Activated CD4-positive, alpha-beta T cell treated with anti-CD3 and anti-CD28 coated beads, Interleukin-2, amount 50 U/mL, for 16 hours (primary cell): ENCODE measurements around the gene TCERG1L.

ENCODE experiments used
- DNase-seq: peaks from one replicate; pipeline ENCODE4 v3.0.0-alpha.2; 2020

The TCERG1L gene

GRCh38 chr10:131314799-131315198 lies 3.3 kb upstream of the TCERG1L start:
- DNase-seq: no peak

DNA sequence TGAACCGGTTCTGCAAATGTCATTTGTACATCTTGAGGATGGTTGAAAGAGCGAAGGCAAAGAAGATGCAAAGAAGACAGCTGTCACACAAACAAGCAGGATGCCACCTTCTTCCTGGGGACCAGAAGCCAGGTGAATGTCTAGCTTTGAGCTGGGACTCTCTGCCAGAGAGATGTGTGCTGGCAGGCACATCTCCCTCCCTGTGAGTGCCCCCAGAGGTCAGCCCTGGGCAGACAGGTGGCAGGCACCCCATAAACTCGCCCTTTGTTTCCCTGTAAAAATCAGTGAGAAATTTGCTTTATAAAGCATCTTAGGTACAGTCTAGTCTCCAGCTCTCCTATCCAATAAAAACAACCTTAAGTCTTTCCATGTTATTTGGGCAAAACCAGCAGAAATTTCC lies 2.6 kb upstream of the TCERG1L start:
- DNase-seq: no peak

- DNase-seq: no peak
Observed at GRCh38 chr10:131313377-131313776, 1.9 kb upstream of the TCERG1L start.

DNA sequence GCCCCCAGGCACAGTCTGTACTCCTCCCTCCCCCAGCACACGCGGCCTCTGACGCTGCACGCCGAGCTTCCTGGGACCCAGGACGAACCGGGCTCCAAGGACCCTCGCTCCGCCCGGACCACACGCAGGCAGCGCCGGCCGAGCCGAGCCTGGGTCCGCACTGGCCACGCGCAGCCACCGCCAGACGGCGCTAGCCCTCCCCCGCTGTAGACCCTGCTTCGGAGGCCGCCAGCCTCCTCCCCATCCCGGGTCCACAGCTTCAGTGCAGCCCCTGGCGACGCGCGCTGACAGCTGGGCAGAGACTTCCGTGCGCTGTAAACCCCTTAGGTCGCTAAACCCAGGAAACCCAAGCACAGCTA lies 936 bp upstream of the TCERG1L start:
- no peak for DNase-seq

DNA sequence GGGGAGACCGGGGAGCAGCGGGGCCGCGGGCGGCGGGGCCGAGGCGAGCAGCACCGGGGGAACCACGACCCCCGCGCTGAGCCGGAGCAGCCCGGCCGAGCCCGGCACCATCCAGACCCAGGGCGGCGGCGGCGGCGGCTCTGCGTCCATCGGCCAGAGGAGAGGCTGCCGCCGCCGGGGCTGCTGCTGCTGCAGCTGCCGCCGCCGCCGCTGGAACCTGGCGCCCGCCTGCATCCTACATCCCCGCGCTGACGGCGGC lies 190 bp downstream of the TCERG1L start:
- DNase-seq: no peak

DNA sequence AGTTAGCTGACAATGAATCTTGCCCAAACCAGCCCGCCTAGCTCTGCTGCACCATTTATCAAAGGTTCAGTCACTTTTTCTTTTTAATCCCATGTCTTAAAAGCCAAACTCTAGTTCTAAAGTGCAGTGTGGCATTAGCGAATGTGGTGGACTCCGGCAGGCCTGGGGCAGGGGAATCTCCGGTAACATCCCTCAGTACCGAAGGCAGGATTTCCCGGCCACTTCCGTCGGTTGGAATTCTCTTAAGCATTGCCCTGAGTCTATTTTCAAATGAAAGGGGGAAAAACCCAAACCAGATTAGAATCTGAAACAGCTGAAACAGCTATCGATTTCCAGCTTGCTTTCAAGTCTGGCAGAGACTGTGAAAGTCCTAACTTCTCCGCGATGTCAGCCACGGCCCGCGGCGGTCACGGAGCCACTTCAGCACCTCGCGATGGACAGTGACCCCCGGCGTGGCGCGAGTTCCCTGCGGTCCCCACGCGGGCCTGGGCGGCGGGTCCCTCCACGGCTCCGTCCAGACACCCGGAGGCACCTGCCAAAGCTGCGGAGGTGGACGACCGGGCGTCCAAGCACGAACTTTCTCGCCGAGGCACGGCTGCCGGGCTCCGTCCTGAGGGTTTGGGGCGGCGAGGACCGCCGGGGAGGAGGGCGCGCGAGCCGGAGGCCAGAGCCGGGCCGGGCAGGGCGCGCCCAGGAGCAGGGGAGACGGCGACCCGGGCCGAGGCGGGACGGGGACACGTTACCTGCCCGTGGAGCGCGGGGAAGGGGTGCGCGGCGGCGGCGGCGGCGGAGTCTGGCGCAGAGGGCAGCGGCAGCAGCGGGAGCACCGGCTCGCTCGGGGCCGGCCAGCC lies 745 bp downstream of the TCERG1L start:
- no peak for DNase-seq

- DNase-seq: no peak
Observed at GRCh38 chr10:131310142-131310541, 1.4 kb downstream of the TCERG1L start.

DNA sequence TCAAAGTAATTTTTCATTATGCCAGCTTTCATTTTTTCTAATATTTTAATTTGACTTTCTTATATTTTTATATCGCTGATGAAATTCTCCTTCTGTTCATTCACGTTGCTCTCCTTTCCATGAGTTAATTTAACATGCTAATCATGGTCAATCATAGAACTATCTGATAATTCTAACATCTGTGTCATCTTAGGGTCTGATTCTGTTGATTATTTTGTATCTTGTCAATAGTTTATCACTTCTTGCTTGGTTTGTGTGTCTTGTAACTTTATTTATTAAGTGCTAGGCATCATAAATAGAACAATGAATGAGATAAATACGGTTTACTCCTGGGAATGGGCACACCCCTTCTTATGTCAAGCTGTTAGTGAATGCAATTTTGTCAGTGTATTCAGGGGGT lies 11.0 kb downstream of the TCERG1L start:
- no peak for DNase-seq

- no peak for DNase-seq
Observed at GRCh38 chr10:131290781-131291180, 20.7 kb downstream of the TCERG1L start.

DNA sequence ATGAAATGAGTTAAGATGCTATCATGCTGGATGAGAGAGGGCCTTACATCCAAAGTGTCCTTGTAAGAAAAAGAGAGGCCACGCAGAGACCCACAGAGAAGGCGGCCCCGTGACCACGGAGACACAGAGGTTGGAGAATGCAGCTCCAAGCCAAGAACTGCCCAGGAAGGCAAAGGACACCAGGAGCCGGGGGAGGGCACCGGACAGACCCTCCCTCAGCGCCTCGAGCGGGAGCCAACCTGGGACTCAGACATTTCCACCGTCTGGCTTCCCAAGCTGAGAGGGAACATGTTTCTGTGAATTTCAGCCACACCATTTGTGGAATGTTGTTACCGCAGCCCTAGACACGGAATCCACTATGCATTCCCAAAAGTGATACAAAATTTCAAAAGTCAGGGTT lies 22.9 kb downstream of the TCERG1L start:
- DNase-seq: no peak

DNA sequence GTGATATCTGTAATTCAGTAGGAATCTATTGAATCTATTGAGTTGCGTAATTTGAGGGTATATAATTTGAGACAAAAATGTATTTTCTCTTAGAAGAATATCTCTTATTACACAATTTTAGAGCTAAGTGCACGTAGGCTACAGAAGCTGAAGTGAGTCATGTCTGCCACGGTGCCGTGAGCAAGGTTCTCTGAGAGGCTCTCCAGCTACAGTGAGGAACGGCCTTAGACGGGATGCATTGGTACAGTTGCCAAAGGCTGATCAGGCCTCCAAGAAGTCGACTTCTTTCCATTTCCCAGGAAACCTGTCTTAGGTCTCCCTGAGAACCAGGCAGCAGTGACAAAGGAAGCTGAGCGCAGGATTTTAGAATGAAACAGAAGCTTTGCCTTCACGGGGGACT lies 28.6 kb downstream of the TCERG1L start:
- DNase-seq: no peak

GRCh38 chr10:131280101-131280500 lies 31.4 kb downstream of the TCERG1L start:
- DNase-seq: no peak

DNA sequence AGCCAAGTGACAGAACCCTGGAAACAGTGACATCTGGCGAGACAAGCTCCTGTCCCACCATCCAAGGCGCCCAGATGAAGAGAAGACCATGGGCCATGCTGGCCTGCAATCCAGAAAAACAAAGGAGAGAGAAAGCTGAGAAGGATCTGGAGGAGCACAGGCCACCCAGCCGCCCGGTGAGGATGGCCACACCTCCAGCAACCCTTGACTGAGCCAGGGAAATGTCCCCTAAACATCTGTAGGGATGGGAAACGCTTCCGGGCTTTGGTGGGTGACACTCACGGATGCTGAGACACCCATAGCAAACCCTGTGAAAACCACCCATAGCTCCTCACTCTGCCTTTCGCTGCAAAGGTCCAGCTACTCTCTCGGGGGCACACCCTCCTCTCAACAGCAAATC lies 32.0 kb downstream of the TCERG1L start:
- no peak for DNase-seq

GRCh38 chr10:131277969-131278368 lies 33.6 kb downstream of the TCERG1L start:
- DNase-seq: no peak

DNA sequence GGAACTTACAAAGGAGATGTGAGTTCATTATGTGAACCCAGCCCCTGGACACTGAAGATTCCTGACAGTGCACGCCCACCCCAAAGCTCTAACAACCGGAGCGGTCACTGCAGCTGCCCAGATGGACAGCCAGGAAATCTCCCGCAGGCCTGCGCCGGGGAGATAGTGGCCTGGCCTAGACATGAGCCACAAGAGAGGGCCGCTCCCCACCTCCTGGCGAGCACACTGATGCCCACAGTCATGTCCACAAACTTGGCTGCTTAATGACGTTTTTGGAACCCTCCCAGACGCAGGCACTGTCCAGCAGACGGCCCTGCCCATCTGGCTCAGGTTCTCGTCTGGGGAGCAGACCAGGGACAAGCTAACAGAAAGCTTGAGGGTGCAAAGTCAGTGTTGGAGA lies 34.2 kb downstream of the TCERG1L start:
- no peak for DNase-seq

GRCh38 chr10:131275691-131276090 lies 35.8 kb downstream of the TCERG1L start:
- DNase-seq: no peak

- DNase-seq: no peak
Observed at GRCh38 chr10:131274883-131275282, 36.6 kb downstream of the TCERG1L start.

- no peak for DNase-seq
Observed at GRCh38 chr10:131274133-131274880, 37.2 kb downstream of the TCERG1L start.

DNA sequence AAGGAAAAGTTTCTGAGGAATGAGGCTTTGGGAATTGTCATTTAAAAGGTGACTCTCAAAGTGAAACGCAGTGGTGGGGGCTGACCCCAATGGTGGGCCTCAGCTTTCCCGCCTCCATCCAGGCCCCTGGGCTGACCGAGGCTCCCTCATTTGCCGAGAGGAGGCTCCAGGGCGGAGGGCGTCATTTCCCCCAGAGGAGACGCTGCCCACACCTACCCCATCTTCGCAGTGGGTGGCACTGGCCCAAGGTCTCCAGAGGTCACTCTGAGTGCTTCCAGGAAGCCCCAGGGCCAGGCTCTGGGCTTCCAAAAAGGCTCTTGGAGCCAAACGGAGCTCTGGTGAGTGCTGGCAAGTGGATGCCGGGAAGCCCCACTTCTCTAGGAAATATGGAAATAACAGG lies 38.0 kb downstream of the TCERG1L start:
- DNase-seq: no peak

GRCh38 chr10:131272897-131273451 lies 38.5 kb downstream of the TCERG1L start:
- no peak for DNase-seq

GRCh38 chr10:131271966-131272365 lies 39.6 kb downstream of the TCERG1L start:
- DNase-seq: no peak

GRCh38 chr10:131271195-131271880 lies 40.2 kb downstream of the TCERG1L start:
- no peak for DNase-seq

DNA sequence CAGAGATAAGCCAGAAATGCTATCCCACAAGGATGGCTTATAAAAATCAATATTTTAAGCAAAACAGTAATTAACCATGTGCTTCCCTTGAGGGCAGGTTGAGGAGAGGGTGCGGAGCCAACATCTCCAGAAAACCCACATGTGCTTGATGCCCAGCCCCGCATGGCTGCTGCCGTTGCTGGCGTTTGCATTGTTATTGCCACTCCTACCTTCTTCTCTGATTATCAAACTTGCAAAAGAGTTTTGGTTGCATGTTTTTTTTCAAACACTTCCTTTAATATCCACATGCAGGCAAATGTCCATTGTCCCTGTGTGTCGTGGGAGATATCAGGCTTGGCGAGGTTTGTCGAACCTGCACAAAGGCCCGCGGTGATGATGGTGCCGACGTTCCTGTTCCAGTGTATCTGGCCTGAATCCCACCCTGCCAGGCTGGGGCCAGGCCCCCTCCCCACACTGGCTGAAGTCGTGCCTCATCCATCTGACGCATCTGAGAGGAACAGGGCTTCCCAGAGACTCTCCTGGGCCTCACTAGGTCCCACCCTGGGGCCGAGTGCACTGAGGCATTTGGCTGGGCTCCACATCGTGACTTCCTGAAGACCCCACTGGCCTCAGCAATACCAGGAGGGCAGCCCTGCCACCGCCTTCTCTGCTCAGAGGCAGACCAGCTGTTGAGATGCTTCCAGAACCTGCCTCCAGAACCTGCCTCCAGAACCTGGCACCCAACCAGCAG lies 40.9 kb downstream of the TCERG1L start:
- DNase-seq: no peak
